Endothelial cell of umbilical vein (primary cell): ENCODE results near the gene NDRG2. TPM values are rescaled to one million over a fixed set of nuclear protein-coding genes. Genes with fewer than 3 reads are reported as not detected.
"Not testable (repeated sequence)": the region's sequence is repeated elsewhere in the genome, so short reads cannot be mapped to it uniquely, and the experiment has no call there.

Experiments used
- BruUV-seq: library from RNA; stranded (reverse); fragments of 400-500 nt; replicated peaks from 2 replicates; lab custom pipeline; 2021; lab: Mats Ljungman, UMichigan
- CTCF ChIA-PET: fragments of 300-600, 350-600 bp; sonication (Branson Sonifier 250); formaldehyde crosslinking; loops from one replicate; lab custom pipeline; 2021; ENCODE audit warnings: antibody characterized with exemption, inconsistent platforms; lab: Charles Lee
- POLR2A ChIA-PET: fragments of 300-600, 350-600 bp; sonication (Branson Sonifier 250); formaldehyde crosslinking; loops from one replicate; lab custom pipeline; 2021; ENCODE audit warnings: antibody characterized with exemption, inconsistent platforms; lab: Charles Lee
- DNase-seq: peaks from one replicate; pipeline ENCODE4 v3.0.0-alpha.2; 2011; ENCODE audit warnings: low read depth, low spot score
- FAIRE-seq: peaks from 2 replicates; lab custom pipeline; 2011; peaks lifted over from hg19 to GRCh38; lab: Jason Lieb, UNC
- H2AFZ ChIP-seq: 2 replicates; pipeline ENCODE4 v1.6.0; 2012; ENCODE audit warnings: low read depth, low read length, control low read depth, inconsistent platforms
- H3K27ac ChIP-seq: 2 replicates; pipeline ENCODE4 v1.5.1; 2011; ENCODE audit warnings: low read depth, mild to moderate bottlenecking, control low read depth, low read length, moderate library complexity; ENCODE audit not compliant: insufficient read depth
- H3K27me3 ChIP-seq, 2 experiments: 2 replicates each; pipeline versions ENCODE4 v1.6.0 to v1.6.1; 2011; ENCODE audit warnings: low read length in 2 of 2, mixed read lengths in 1 of 2; ENCODE audit not compliant: control insufficient read depth in 2 of 2, insufficient read depth in 2 of 2
- H3K36me3 ChIP-seq, 2 experiments: 2 replicates in 1 of 2; 3 replicates in 1 of 2; pipeline ENCODE4 v1.5.1; 2011; ENCODE audit warnings: low read length in 2 of 2, mild to moderate bottlenecking in 1 of 2, moderate library complexity in 1 of 2; ENCODE audit not compliant: control insufficient read depth in 2 of 2, insufficient read depth in 2 of 2; ENCODE audit errors: extremely low read depth in 1 of 2
- H3K4me1 ChIP-seq: 3 replicates; pipeline ENCODE4 v1.5.1; 2011; ENCODE audit warnings: mild to moderate bottlenecking, low read length; ENCODE audit not compliant: control insufficient read depth, insufficient read depth; ENCODE audit errors: extremely low read depth
- H3K4me2 ChIP-seq: 2 replicates; pipeline ENCODE4 v1.6.1; 2011; ENCODE audit warnings: low read length, control low read depth, mixed read lengths; ENCODE audit not compliant: insufficient read depth
- H3K4me3 ChIP-seq, 3 experiments: fragments of 200-600 bp in 1 of 3; sonication (generic), shearing (Covaris generic) in 1 of 3; replicated peaks in 1 of 3; 2 replicates each; pipeline ENCODE4 v1.5.1; 2011 to 2016; ENCODE audit warnings: control low read depth in 3 of 3, low read length in 3 of 3, mild to moderate bottlenecking in 2 of 3, inconsistent platforms in 1 of 3, low read depth in 1 of 3, moderate library complexity in 1 of 3; ENCODE audit not compliant: insufficient read depth in 1 of 3
- H3K79me2 ChIP-seq: 2 replicates; pipeline ENCODE4 v1.6.0; 2012; ENCODE audit warnings: low read length, inconsistent platforms; ENCODE audit not compliant: control insufficient read depth, insufficient read depth
- H3K9ac ChIP-seq: replicated peaks from 2 replicates; pipeline ENCODE3; 2011; ENCODE audit warnings: low read length, control low read depth; ENCODE audit not compliant: insufficient read depth; ENCODE audit errors: extremely low read depth
- H3K9me1 ChIP-seq: replicated peaks from 3 replicates; pipeline ENCODE4 v1.6.0; 2011; ENCODE audit warnings: mild to moderate bottlenecking, low read length; ENCODE audit not compliant: control insufficient read depth, insufficient read depth; ENCODE audit errors: extremely low read depth
- H3K9me3 ChIP-seq: replicated peaks from 2 replicates; pipeline ENCODE4 v1.5.1; 2012; ENCODE audit warnings: low read length, inconsistent platforms; ENCODE audit not compliant: control insufficient read depth, insufficient read depth
- H4K20me1 ChIP-seq: replicated peaks from 2 replicates; pipeline ENCODE3; 2011; ENCODE audit warnings: mild to moderate bottlenecking, low read length; ENCODE audit not compliant: control insufficient read depth, insufficient read depth; ENCODE audit errors: extremely low read depth
- CTCF ChIP-seq, 2 donors: IDR thresholded peaks; 1 replicate in 1 of 2; 2 replicates in 1 of 2; pipeline ENCODE4 v1.5.1; 2011; ENCODE audit warnings: low read length in 2 of 2, mild to moderate bottlenecking in 2 of 2, moderate library complexity in 2 of 2, control low read depth in 1 of 2, inconsistent platforms in 1 of 2, low read depth in 1 of 2; ENCODE audit not compliant: insufficient read depth in 1 of 2; ENCODE audit errors: extremely low read depth in 1 of 2
- EZH2 ChIP-seq: IDR thresholded peaks from 2 replicates; pipeline ENCODE4 v1.6.1; 2012; ENCODE audit warnings: borderline replicate concordance, low read depth, mild to moderate bottlenecking, moderate library complexity, low read length, inconsistent platforms; ENCODE audit not compliant: severe bottlenecking
- FOS ChIP-seq: IDR thresholded peaks from 2 replicates; pipeline ENCODE4 v1.6.1; 2011; ENCODE audit warnings: mild to moderate bottlenecking, low read length, moderate library complexity, borderline replicate concordance; ENCODE audit not compliant: insufficient read depth
- GATA2 ChIP-seq: IDR thresholded peaks from 2 replicates; pipeline ENCODE4 v1.7.0; 2011; ENCODE audit warnings: low read depth, mild to moderate bottlenecking, moderate library complexity, mixed read lengths, low read length; ENCODE audit not compliant: insufficient read length, insufficient read depth
- JUN ChIP-seq: IDR thresholded peaks from 2 replicates; pipeline ENCODE4 v1.6.1; 2011; ENCODE audit warnings: borderline replicate concordance, low read depth; ENCODE audit not compliant: insufficient read length, insufficient read depth
- MAX ChIP-seq: IDR thresholded peaks from 2 replicates; pipeline ENCODE4 v1.6.1; 2011; ENCODE audit not compliant: insufficient read depth, insufficient read length
- MYC ChIP-seq: IDR thresholded peaks from one replicate; pipeline ENCODE4 v1.6.1; 2011; ENCODE audit warnings: mild to moderate bottlenecking, low read depth, low read length
- POLR2A ChIP-seq: IDR thresholded peaks from 2 replicates; pipeline ENCODE4 v1.6.1; 2012; ENCODE audit warnings: low read depth, mild to moderate bottlenecking, control low read depth, low read length
- POLR2AphosphoS5 ChIP-seq: IDR thresholded peaks from 2 replicates; pipeline ENCODE4 v1.6.1; 2012; ENCODE audit warnings: low read depth, mild to moderate bottlenecking, control low read depth, low read length, moderate library complexity; ENCODE audit not compliant: insufficient read depth
- dilution Hi-C: fragments of 300-500 bp; cut with MboI; formaldehyde crosslinking; loops from one replicate; pipeline ENCODE4 v1.15.0; 2019; ENCODE audit warnings: low sequenced_read_pairs; ENCODE audit not compliant: extremely low pct_ligation_motif_present
- intact Hi-C: fragments of 100-400 bp; cut with micrococcal nuclease; formaldehyde crosslinking; loops from one replicate; pipeline ENCODE4 v1.10.0; 2022
- polyA plus RNA-seq, 4 experiments: library from polyadenylated mRNA; depleted of rRNA in 3 of 4; stranded (reverse) in 3 of 4; unstranded in 1 of 4; fragments of >200 nt; gene quantifications; 2 replicates each; pipeline versions ENCODE4 v1.2.1 to v1.2.3, GENCODE V29; 2011 to 2012; ENCODE audit warnings: missing spikeins in 1 of 4
- total RNA-seq: library from RNA; stranded (reverse); gene quantifications from 2 replicates; pipeline ENCODE4 v1.2.3, GENCODE V29; 2021

NDRG2 gene
- total and polyA plus RNA-seq, 2 donors (not counting 3 experiments of a cell fraction or from before 2014, with no cell fraction given), result 0.54 TPM; not detected in 1

GRCh38 chr14:21011136-21011535, 13.7 kb downstream of the NDRG2 start:
- dilution Hi-C loops, result no loop called here
- BruUV-seq, result no TSS peak
- DNase-seq, result no peak

GRCh38 chr14:21009721-21010120, 15.1 kb downstream of the NDRG2 start:
- dilution Hi-C loops, H4K20me1 ChIP-seq, DNase-seq, H3K4me2 ChIP-seq, FAIRE-seq, H3K79me2 ChIP-seq, BruUV-seq, H3K9me3 ChIP-seq, H3K9me1 ChIP-seq, POLR2A ChIA-PET, H3K9ac ChIP-seq, H2AFZ ChIP-seq, CTCF ChIA-PET, H3K4me3 ChIP-seq, H3K27ac ChIP-seq, intact Hi-C loops, H3K4me1 ChIP-seq, H3K36me3 ChIP-seq: not testable (repeated sequence)
- H3K27me3 ChIP-seq, result peaks cover 16 to 20% of the 10 kb centered on the region in 2 experiments

More at GRCh38 chr14:21011136-21011535, 13.7 kb downstream of the NDRG2 start:
- H3K79me2 ChIP-seq, result no peaks in the 10 kb centered on the region
- H3K9me1 ChIP-seq, result no peaks in the 10 kb centered on the region
- H2AFZ ChIP-seq, result no peak overlapping the region
- intact Hi-C loops, result no loop called here
- no peaks in the 10 kb centered on the region for H3K9me3 ChIP-seq
- ChIA-PET POLR2A (no interaction called here), CTCF (interaction anchor here (0.9 to 5.7 kb wide), 4 partner anchors 22 to 154 kb away, joined by 3 to 86 read pairs (median 8); partner anchors contain the start of genes RNASE13 and TPPP2)
- H3K9ac ChIP-seq, result no peak overlapping the region
- H3K4me2 ChIP-seq, result no peak overlapping the region
- H3K36me3 ChIP-seq, result no peaks in the 10 kb centered on the region
- no peak overlapping the region for H3K4me3 ChIP-seq
- no peak overlapping the region for H3K27ac ChIP-seq
- H4K20me1 ChIP-seq, result no peaks in the 10 kb centered on the region
- FAIRE-seq, result no peak
- H3K27me3 ChIP-seq, result peaks cover 16 to 20% of the 10 kb centered on the region in 2 experiments
- H3K4me1 ChIP-seq, result no peaks in the 10 kb centered on the region
- TF ChIP-seq POLR2AphosphoS5, result no peak
- no peak for TF ChIP-seq GATA2
- no peak for TF ChIP-seq POLR2A
- TF ChIP-seq CTCF (IDR thresholded peaks at IDR 0.05; ENCODE audit: extremely low read depth in 1 of 2, insufficient read depth in 1 of 2, low read depth in 1 of 2, low read length in 2 of 2), result no peak
- TF ChIP-seq MAX, result no peak
- no peak for TF ChIP-seq FOS
- no peak for TF ChIP-seq MYC
- no peak for TF ChIP-seq JUN
- no peak for TF ChIP-seq EZH2
